HL-60/S4 treated with retinoic acid at 250 ng/mL for 4 days and 3 days (cell line): ENCODE results near the gene EDC4.
"Not testable (repeated sequence)": the region's sequence is repeated elsewhere in the genome, so short reads cannot be mapped to it uniquely, and the experiment has no call there.

ENCODE experiments used
- in situ Hi-C: fragments of 300-500 bp; cut with MboI; formaldehyde crosslinking; loops from 2 replicates; pipeline ENCODE4 v1.7.0; 2022; ENCODE audit warnings: low sequenced_read_pairs

Gene EDC4

GRCh38 chr16:67909056-67909742 is 36.3 kb downstream of the EDC4 start:
- in situ Hi-C loops = no loop called here

GRCh38 chr16:67910158-67910557 is 37.3 kb downstream of the EDC4 start:
- in situ Hi-C loops = no loop called here

GRCh38 chr16:67914758-67915495 is 42.1 kb downstream of the EDC4 start:
- in situ Hi-C loops = no loop called here

- in situ Hi-C loops = not testable (repeated sequence)
These were observed 42.6 kb downstream of the EDC4 start for GRCh38 chr16:67915496-67915769.

DNA sequence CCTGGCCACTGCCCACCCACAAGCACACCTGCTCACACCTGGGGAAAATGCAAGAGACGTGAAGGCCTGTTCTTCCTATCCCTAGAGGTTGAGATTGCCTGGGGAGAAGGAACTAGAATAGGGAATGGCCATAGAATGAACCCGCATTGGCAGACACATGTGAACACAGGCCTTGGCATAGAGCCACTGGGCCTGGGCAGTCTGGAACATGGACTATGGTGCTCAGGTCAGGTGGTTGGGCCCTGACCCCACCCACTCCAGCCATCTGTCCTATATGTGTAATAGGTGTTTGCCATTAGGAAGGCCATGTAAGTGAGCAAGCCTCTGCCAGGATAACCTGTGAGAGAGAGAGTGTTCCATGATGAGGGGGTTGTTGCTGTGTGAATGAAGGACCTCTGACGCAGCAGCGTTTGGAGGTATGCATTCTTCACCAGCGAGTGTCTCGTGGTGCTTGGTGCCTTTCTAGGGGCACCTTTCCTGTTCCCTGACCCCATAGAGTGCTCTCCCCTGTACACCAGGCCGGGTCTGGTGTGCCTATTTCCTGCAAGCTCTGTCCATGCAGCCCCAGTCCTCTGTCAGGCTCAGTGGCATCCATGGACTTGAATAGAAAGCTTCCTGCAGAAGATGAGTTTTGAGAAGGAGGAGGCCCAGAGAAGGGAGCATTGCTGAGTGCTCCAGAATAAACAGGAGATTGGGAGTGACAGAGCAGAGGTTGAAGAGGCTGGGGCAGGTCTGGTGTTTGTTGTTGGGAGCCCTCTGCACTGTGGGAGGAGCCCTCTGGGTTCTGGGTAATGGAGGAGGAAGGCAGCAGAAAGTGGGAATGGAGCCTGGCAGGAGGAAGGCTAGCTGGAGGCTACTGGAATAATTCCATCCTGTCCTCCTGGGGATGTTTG is 43.2 kb downstream of the EDC4 start:
- in situ Hi-C loops = no loop called here

DNA sequence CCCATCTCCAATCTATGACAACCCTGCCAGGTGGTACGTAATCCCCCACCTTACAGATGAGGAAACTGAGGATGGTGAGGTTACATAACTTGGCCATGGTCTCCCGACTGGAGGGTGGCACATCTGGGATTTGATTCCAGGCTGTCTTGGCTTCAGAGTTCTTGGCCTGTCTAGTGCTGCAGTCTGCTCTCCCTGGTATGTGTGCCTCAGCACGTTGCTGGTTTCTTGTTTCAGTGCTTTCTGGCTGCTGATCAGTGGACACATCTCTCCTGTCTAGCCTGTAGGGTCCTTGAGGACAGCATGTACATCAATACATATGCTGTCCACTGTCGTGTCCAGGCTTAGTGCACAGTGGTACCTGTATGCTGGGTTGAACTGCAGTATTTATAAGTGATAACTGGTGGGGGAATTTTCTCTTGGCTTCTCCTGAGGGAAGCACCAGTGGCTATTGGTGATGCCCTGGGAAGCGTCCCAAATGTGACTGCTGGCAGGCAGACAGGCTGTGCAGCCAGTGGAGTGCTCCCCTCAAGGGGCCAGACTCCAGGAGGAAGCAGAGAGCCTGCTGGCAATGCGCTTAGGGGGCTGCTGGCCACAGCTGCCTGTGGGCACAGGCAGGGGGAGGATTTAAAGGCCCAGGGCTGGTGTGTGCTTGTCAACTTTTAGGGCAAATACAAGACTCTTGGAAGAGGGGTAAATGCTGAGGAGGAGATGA is 44.4 kb downstream of the EDC4 start:
- in situ Hi-C loops = no loop called here

DNA sequence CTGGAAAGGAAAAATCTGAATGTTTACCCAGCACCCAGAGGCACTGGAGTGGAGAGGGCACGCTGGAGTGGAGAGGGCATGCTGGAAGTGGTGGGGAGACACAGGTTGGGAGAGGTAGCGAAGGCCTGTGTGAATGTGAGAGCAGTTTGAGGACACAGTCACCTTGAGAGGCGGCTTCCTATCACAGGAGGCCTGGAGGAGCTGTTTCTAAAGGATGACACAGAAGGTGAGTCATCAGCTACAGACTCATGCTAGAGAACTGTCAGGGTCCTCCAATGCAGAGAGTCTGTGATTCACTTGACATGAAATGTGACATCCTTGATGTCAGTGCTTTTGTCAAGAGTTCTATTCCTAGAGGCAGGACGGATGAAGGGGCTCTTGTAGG is 45.0 kb downstream of the EDC4 start:
- in situ Hi-C loops = no loop called here

DNA sequence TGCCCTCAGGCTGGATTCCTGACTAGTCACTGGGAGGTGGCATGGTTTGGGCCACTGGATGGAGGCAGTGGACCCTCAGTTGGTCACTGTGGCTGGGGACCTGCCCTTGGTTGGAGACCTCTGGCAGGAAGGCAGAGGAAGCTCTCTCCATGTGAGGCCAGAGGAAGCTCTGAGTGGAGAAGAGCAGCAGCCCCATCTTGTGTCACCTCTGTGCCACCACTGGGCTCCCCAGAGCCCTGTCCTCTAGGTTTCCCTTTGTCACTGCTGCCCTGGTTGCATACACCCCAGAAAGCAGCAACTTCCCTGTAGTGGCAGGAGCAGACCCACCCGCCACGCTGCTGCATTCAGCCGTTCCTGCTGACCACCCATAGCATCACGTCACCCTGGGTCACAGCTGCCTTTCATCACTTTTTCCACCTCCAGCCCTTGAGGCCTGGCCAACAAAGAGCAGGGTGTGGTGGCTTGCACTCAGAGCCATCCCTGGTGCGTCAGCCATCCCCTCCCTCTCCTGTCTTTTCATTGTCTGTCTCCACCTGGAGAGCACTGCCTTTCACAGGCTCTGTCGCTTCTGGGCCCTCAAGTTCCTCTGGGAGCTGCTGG is 46.9 kb downstream of the EDC4 start:
- in situ Hi-C loops = loop anchor here (10.0 kb wide), 1 partner anchor 245 kb away; no protein-coding TSS in a partner anchor

GRCh38 chr16:67922221-67922620 is 49.4 kb downstream of the EDC4 start:
- in situ Hi-C loops = loop anchor here (10.0 kb wide), 1 partner anchor 247 kb away; no protein-coding TSS in a partner anchor

GRCh38 chr16:67922740-67923139 is 49.9 kb downstream of the EDC4 start:
- in situ Hi-C loops = loop anchor here (10.0 kb wide), 1 partner anchor 248 kb away; no protein-coding TSS in a partner anchor

DNA sequence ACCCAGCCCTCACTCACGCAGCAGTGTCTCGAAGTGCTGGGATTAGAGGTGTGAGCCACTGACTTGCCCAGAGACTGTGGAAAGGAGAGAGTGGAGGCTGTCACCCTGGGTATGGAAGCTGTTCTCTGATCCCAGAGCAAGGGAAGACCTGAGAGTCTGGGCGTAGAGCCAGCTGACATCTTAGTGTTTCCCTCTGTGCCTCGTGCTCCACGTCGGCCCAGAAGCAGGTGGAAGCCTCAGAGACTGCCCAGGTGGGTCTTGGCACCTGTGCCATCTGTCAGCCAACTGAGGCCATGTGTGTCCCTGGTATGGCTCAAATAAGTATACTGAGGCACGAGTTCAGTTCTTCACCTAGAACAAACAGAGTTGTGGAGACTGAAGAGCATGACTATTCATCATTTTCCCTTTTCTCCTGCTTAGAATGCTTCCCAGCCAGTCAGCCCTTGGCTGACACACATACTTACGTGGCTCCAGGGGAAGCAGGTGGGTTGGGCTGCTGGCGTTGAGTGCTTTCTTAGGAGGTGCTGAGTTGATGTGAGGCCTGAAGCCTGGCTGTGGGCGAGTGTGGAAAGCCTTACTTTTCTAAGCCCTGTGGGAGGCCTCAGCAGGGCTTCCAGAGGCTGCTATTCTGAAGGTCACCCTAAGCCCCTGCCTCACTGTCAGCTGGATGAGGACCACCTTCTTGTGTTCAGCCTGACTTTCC is 50.7 kb downstream of the EDC4 start:
- in situ Hi-C loops = loop anchor here (10.0 kb wide), 1 partner anchor 249 kb away; no protein-coding TSS in a partner anchor

DNA sequence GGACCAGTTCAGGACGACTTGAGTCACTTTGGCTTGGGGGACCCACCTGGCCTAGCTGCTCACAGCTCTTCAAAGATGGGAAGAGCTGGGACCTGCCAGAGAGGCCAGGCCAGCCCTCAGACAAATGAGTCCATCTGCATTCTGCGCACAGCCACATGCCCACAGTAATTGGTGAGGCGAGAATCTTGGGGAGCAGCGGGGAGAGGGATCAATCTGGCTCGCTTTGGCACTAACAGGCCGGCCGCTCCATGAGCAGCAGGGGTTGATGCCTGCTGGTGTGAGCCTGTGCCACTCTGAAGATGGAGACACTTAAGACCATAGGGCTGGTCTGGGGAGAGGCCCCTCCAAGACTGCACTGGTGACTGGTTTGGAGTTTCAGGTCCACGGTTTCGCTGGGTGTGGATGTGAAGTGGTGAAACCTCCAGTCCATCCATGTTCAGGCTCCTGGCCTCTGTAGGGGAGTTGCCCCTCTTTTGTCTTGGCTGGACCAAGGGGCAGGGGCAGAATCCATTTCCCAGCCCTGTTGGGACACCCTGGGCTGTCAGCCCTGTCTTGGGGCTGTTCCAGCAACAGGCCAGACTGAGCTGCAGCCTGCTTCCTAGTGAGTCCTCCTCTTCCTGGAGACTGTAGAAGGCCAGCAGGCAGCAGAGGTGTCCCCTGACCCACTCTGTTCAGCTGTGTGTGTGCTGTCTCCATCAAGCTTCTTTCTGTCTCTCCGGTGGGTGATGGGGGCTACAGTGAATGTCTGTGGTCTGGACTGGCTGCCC is 51.5 kb downstream of the EDC4 start:
- in situ Hi-C loops = loop anchor here (10.0 kb wide), 1 partner anchor 250 kb away; no protein-coding TSS in a partner anchor

GRCh38 chr16:67926181-67926750 is 53.4 kb downstream of the EDC4 start:
- in situ Hi-C loops = loop anchor here (10.0 kb wide), 1 partner anchor 251 kb away; no protein-coding TSS in a partner anchor

GRCh38 chr16:67927131-67927941 is 54.5 kb downstream of the EDC4 start:
- in situ Hi-C loops = loop anchor here (10.0 kb wide), 1 partner anchor 253 kb away; no protein-coding TSS in a partner anchor

- in situ Hi-C loops = loop anchor here (10.0 kb wide), 1 partner anchor 253 kb away; no protein-coding TSS in a partner anchor
These were observed 55.3 kb downstream of the EDC4 start for GRCh38 chr16:67928147-67928546.

DNA sequence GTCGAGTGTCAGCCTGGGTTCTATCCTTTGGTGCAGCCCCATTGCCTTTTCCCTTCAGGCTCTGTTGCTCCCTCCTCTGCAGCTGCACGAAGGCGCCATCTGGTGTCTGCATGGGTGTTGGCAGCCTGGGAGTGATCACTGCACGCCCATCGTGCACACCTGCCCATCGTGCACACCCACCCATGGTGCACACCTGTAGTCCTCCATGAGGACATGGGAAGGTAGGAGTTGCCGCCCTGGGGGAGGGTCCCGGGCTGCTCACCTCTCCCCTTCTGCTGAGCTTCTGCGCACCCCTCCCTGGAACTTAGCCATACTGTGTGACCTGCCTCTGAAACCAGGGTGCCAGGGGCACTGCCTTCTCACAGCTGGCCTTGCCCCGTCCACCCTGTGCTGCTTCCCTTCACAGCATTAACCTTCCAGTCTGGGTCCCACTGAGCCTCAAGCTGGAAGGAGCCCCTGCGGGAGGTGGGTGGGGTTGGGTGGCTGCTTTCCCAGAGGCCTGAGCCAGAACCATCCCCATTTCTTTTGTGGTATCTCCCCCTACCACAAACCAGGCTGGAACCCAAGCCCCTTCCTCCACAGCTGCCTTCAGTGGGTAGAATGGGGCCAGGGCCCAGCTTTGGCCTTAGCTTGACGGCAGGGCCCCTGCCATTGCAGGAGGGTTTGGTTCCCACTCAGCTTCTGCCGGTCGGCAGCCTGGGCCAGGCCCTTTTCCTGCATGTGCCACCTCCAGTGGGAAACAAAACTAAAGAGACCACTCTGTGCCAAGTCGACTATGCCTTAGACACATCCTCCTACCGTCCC is 55.9 kb downstream of the EDC4 start:
- in situ Hi-C loops = loop anchor here (10.0 kb wide), 1 partner anchor 254 kb away; no protein-coding TSS in a partner anchor

DNA sequence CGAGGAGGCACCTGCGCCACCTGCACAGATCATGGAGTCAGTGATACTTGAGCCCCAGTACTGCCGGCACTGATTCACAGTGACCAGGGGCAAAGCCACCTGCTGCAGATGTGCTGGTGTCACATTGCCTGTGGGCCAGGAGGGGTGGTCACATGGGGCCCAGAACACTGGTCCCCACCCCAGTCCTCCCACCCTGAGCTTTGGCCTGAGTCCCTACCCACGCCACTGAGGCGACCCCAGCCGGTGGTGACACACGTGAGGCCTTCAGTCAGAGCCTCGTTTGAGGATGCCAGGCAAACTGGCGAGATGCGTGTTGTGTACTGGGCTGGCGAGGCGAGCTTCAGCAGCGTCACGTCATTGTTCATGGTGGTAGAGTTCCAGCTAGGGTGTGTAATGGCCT is 57.3 kb downstream of the EDC4 start:
- in situ Hi-C loops = no loop called here
